Body of pancreas (tissue), 4 donors: Measurements from ENCODE around the gene PSG11.
"Not testable (repeated sequence)": the region's sequence is repeated elsewhere in the genome, so short reads cannot be mapped to it uniquely, and the experiment has no call there.

Experiments used
- CTCF ChIP-seq, 7 experiments: fragments of 450-650 bp in 4 of 7; fragments of 200-600 bp in 3 of 7; sonication (generic) in 3 of 7; IDR thresholded peaks; one replicate each; pipeline ENCODE4 v1.5.1; 2016 to 2019; ENCODE audit warnings: antibody characterized with exemption in 7 of 7
- POLR2A ChIP-seq, 3 donors: fragments of 450-650 bp; IDR thresholded peaks; one replicate each; pipeline ENCODE4 v1.6.1; 2016; ENCODE audit warnings: antibody characterized with exemption in 3 of 3, mild to moderate bottlenecking in 2 of 3

- peak in 2 of 7 experiments; percentile 20 for TF ChIP-seq CTCF (IDR thresholded peaks at IDR 0.05)
- not testable (repeated sequence) for TF ChIP-seq POLR2A (IDR thresholded peaks at IDR 0.05)
Observed at GRCh38 chr19:43019588-43019987, 6.7 kb downstream of the PSG11 start.
